Liver (tissue), 9 donors: Measurements from ENCODE around the gene CLCN2. TPM values are rescaled to one million over a fixed set of nuclear protein-coding genes. Genes with fewer than 3 reads are reported as not detected.

ENCODE experiments used
- DNase-seq: peaks from one replicate; pipeline ENCODE4 v3.0.0-alpha.2; 2017; ENCODE audit warnings: low spot score
- H3K27ac ChIP-seq, 2 donors: one replicate each; pipeline ENCODE4 v1.7.0; 2013; ENCODE audit warnings: inconsistent platforms in 2 of 2, low read length in 2 of 2, control low read depth in 1 of 2, low read depth in 1 of 2, mild to moderate bottlenecking in 1 of 2
- H3K27me3 ChIP-seq, 4 donors: one replicate each; pipeline versions ENCODE4 v1.6.1 to v1.7.0; 2013; ENCODE audit warnings: low read length in 3 of 4, inconsistent platforms in 1 of 4, mild to moderate bottlenecking in 1 of 4, moderate library complexity in 1 of 4; ENCODE audit not compliant: control insufficient read depth in 4 of 4, insufficient read depth in 4 of 4
- H3K36me3 ChIP-seq, 4 donors: one replicate each; pipeline versions ENCODE4 v1.6.1 to v1.7.0; 2013; ENCODE audit warnings: low read length in 3 of 4, mild to moderate bottlenecking in 3 of 4, low read depth in 1 of 4, moderate library complexity in 1 of 4; ENCODE audit not compliant: control insufficient read depth in 4 of 4, insufficient read depth in 3 of 4
- H3K4me1 ChIP-seq, 4 donors: one replicate each; pipeline versions ENCODE4 v1.6.1 to v1.7.0; 2013; ENCODE audit warnings: low read length in 3 of 4, mild to moderate bottlenecking in 3 of 4, moderate library complexity in 1 of 4; ENCODE audit not compliant: control insufficient read depth in 4 of 4, insufficient read depth in 4 of 4
- H3K4me3 ChIP-seq, 3 donors: one replicate each; pipeline versions ENCODE4 v1.6.1 to v1.7.0; 2013; ENCODE audit warnings: low read length in 3 of 3, control low read depth in 1 of 3, low read depth in 1 of 3, mild to moderate bottlenecking in 1 of 3
- H3K9ac ChIP-seq, 2 donors: one replicate each; pipeline ENCODE4 v1.7.0; 2013; ENCODE audit warnings: low read length in 2 of 2, mild to moderate bottlenecking in 2 of 2, moderate library complexity in 2 of 2, control low read depth in 1 of 2, low read depth in 1 of 2
- H3K9me3 ChIP-seq, 4 donors: one replicate each; pipeline versions ENCODE4 v1.6.1 to v1.7.0; 2013; ENCODE audit warnings: low read length in 3 of 4; ENCODE audit not compliant: control insufficient read depth in 4 of 4
- ATF3 ChIP-seq: IDR thresholded peaks from 2 replicates; pipeline ENCODE4 v1.6.1; 2016; ENCODE audit warnings: antibody characterized with exemption
- EGR1 ChIP-seq, 2 donors: IDR thresholded peaks; 2 replicates each; pipeline ENCODE4 v1.6.1; 2016 to 2018; ENCODE audit warnings: antibody characterized with exemption in 2 of 2, low read depth in 2 of 2
- FOXA1 ChIP-seq: IDR thresholded peaks from 2 replicates; pipeline ENCODE4 v1.6.1; 2016; ENCODE audit warnings: antibody characterized with exemption
- FOXA2 ChIP-seq: IDR thresholded peaks from 2 replicates; pipeline ENCODE4 v1.6.1; 2016; ENCODE audit warnings: antibody characterized with exemption
- GABPA ChIP-seq, 2 donors: IDR thresholded peaks in 1 of 2; conservative IDR thresholded peaks in 1 of 2; 2 replicates each; pipeline ENCODE4 v1.6.1; 2016; ENCODE audit warnings: antibody characterized with exemption in 2 of 2, mild to moderate bottlenecking in 1 of 2, moderate library complexity in 1 of 2
- HNF4A ChIP-seq, 2 donors: conservative IDR thresholded peaks; 2 replicates each; pipeline ENCODE4 v1.6.1; 2016; ENCODE audit warnings: antibody characterized with exemption in 2 of 2, mild to moderate bottlenecking in 2 of 2
- HNF4G ChIP-seq: IDR thresholded peaks from 2 replicates; pipeline ENCODE4 v1.6.1; 2016; ENCODE audit warnings: antibody characterized with exemption
- JUND ChIP-seq, 2 donors: IDR thresholded peaks; 2 replicates each; pipeline ENCODE4 v1.6.1; 2016; ENCODE audit warnings: antibody characterized with exemption in 2 of 2
- MAX ChIP-seq: IDR thresholded peaks from 2 replicates; pipeline ENCODE4 v1.6.1; 2016; ENCODE audit warnings: antibody characterized with exemption
- NR2F2 ChIP-seq: IDR thresholded peaks from 2 replicates; pipeline ENCODE4 v1.6.1; 2016; ENCODE audit warnings: antibody characterized with exemption
- RAD21 ChIP-seq, 2 donors: IDR thresholded peaks; 2 replicates each; pipeline ENCODE4 v1.6.1; 2016; ENCODE audit warnings: antibody characterized with exemption in 2 of 2, mild to moderate bottlenecking in 2 of 2
- RXRA ChIP-seq, 2 donors: IDR thresholded peaks; 2 replicates each; pipeline ENCODE4 v1.6.1; 2017 to 2018; ENCODE audit warnings: antibody characterized with exemption in 2 of 2, mild to moderate bottlenecking in 1 of 2
- SP1 ChIP-seq: IDR thresholded peaks from 2 replicates; pipeline ENCODE4 v1.6.1; 2018; ENCODE audit warnings: antibody characterized with exemption, mild to moderate bottlenecking
- YY1 ChIP-seq: IDR thresholded peaks from 2 replicates; pipeline ENCODE4 v1.6.1; 2016; ENCODE audit warnings: antibody characterized with exemption, mild to moderate bottlenecking
- WGBS: extraction: QIAGEN DNeasy Blood & Tissue Kit; methylation state at CpG from one replicate; pipeline ENCODE4 v1.1.7; 2013; 5-methylcytosine and 5-hydroxymethylcytosine counted together
- polyA plus RNA-seq, 2 donors: library from polyadenylated mRNA; stranded (reverse) in 1 of 2; unstranded in 1 of 2; fragments of 200-250 nt in 1 of 2; fragments of >200 nt in 1 of 2; fragmentation: Nextera tagmentation in 1 of 2; extraction: Ambion mirVana in 1 of 2; gene quantifications; one replicate each; pipeline versions ENCODE4 v1.2.1 to v1.2.3, GENCODE V29; 2013 to 2015
- total RNA-seq, 2 donors: library from RNA; depleted of rRNA; stranded (reverse); fragments of >200 nt; gene quantifications; one replicate each; pipeline ENCODE4 v1.2.3, GENCODE V29; 2014
- TF ChIP-seq, protein P1 (sequence below): IDR thresholded peaks from 2 replicates; pipeline ENCODE4 v1.6.1; 2016; ENCODE audit warnings: antibody characterized with exemption
- TF ChIP-seq, protein P2 (sequence below): IDR thresholded peaks from 2 replicates; pipeline ENCODE4 v1.6.1; 2016; ENCODE audit warnings: antibody characterized with exemption, mild to moderate bottlenecking
- TF ChIP-seq, protein P3 (sequence below): fragments of 150-350 bp; IDR thresholded peaks from 2 replicates; pipeline ENCODE4 v1.5.1; 2017; ENCODE audit warnings: improper control_type of control experiment, low read depth, low read length; ENCODE audit not compliant: missing input control
- donor health status: healthy.
- donor health status: healthy.
- donor health status: healthy.
- donor health status: healthy.
- donor health status: healthy.

CLCN2 gene
- total and polyA plus RNA-seq, 4 donors = 1.1 to 3.9 (median 2.6) TPM

- Histone ChIP-seq H3K9ac (no peak overlapping the region), H3K27me3 (no peaks in the 10 kb centered on the region), H3K4me3 (no peak overlapping the region), H3K9me3 (no peaks in the 10 kb centered on the region), H3K4me1 (no peaks in the 10 kb centered on the region), H3K36me3 (peaks cover 13 to 50% (median 25%) of the 10 kb centered on the region in 4 donors), H3K27ac (no peak overlapping the region)
- no peak for DNase-seq
- TF ChIP-seq, protein P1, sequence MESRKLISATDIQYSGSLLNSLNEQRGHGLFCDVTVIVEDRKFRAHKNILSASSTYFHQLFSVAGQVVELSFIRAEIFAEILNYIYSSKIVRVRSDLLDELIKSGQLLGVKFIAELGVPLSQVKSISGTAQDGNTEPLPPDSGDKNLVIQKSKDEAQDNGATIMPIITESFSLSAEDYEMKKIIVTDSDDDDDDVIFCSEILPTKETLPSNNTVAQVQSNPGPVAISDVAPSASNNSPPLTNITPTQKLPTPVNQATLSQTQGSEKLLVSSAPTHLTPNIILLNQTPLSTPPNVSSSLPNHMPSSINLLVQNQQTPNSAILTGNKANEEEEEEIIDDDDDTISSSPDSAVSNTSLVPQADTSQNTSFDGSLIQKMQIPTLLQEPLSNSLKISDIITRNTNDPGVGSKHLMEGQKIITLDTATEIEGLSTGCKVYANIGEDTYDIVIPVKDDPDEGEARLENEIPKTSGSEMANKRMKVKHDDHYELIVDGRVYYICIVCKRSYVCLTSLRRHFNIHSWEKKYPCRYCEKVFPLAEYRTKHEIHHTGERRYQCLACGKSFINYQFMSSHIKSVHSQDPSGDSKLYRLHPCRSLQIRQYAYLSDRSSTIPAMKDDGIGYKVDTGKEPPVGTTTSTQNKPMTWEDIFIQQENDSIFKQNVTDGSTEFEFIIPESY = no peak
- TF ChIP-seq ATF3 (no peak), RXRA (IDR thresholded peaks at IDR 0.05) (no peak), SP1 (no peak), YY1 (no peak)
- WGBS = 89% methylated on average over 8 of the region's 8 CpGs
Observed at GRCh38 chr3:184388164-184388935, 26.9 kb upstream of the CLCN2 start.

- H3K4me1 ChIP-seq = no peaks in the 10 kb centered on the region
- H3K4me3 ChIP-seq = no peak overlapping the region
- no peak for DNase-seq
- 94% methylated on average over 12 of the region's 12 CpGs for WGBS
- H3K9ac ChIP-seq = no peak overlapping the region
- no peak for TF ChIP-seq ATF3
- TF ChIP-seq, protein P2, sequence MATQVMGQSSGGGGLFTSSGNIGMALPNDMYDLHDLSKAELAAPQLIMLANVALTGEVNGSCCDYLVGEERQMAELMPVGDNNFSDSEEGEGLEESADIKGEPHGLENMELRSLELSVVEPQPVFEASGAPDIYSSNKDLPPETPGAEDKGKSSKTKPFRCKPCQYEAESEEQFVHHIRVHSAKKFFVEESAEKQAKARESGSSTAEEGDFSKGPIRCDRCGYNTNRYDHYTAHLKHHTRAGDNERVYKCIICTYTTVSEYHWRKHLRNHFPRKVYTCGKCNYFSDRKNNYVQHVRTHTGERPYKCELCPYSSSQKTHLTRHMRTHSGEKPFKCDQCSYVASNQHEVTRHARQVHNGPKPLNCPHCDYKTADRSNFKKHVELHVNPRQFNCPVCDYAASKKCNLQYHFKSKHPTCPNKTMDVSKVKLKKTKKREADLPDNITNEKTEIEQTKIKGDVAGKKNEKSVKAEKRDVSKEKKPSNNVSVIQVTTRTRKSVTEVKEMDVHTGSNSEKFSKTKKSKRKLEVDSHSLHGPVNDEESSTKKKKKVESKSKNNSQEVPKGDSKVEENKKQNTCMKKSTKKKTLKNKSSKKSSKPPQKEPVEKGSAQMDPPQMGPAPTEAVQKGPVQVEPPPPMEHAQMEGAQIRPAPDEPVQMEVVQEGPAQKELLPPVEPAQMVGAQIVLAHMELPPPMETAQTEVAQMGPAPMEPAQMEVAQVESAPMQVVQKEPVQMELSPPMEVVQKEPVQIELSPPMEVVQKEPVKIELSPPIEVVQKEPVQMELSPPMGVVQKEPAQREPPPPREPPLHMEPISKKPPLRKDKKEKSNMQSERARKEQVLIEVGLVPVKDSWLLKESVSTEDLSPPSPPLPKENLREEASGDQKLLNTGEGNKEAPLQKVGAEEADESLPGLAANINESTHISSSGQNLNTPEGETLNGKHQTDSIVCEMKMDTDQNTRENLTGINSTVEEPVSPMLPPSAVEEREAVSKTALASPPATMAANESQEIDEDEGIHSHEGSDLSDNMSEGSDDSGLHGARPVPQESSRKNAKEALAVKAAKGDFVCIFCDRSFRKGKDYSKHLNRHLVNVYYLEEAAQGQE = no peak
- TF ChIP-seq, protein P1 = no peak
- no peak for TF ChIP-seq MAX
- no peak for TF ChIP-seq SP1
- TF ChIP-seq RAD21 (IDR thresholded peaks at IDR 0.05) = no peak
- no peak for TF ChIP-seq HNF4A (conservative IDR thresholded peaks at IDR 0.05)
- TF ChIP-seq FOXA1 = no peak
- TF ChIP-seq, protein P3, sequence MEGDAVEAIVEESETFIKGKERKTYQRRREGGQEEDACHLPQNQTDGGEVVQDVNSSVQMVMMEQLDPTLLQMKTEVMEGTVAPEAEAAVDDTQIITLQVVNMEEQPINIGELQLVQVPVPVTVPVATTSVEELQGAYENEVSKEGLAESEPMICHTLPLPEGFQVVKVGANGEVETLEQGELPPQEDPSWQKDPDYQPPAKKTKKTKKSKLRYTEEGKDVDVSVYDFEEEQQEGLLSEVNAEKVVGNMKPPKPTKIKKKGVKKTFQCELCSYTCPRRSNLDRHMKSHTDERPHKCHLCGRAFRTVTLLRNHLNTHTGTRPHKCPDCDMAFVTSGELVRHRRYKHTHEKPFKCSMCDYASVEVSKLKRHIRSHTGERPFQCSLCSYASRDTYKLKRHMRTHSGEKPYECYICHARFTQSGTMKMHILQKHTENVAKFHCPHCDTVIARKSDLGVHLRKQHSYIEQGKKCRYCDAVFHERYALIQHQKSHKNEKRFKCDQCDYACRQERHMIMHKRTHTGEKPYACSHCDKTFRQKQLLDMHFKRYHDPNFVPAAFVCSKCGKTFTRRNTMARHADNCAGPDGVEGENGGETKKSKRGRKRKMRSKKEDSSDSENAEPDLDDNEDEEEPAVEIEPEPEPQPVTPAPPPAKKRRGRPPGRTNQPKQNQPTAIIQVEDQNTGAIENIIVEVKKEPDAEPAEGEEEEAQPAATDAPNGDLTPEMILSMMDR = no peak
- no peak for TF ChIP-seq RXRA (IDR thresholded peaks at IDR 0.05)
- TF ChIP-seq HNF4G = no peak
- no peak for TF ChIP-seq FOXA2
- TF ChIP-seq JUND (IDR thresholded peaks at IDR 0.05) = no peak
- no peak for TF ChIP-seq NR2F2
- no peak for TF ChIP-seq EGR1 (IDR thresholded peaks at IDR 0.05; ENCODE audit: low read depth in 2 of 2)
- TF ChIP-seq GABPA (IDR thresholded peaks at IDR 0.05 in 1 of 2, conservative IDR thresholded peaks at IDR 0.05 in 1 of 2) = no peak
- no peaks in the 10 kb centered on the region for H3K9me3 ChIP-seq
- H3K27ac ChIP-seq = no peak overlapping the region
- no peaks in the 10 kb centered on the region for H3K27me3 ChIP-seq
- peaks cover 18 to 57% (median 25%) of the 10 kb centered on the region in 4 donors for H3K36me3 ChIP-seq
Observed at GRCh38 chr3:184387174-184387714, 25.8 kb upstream of the CLCN2 start.
